HFFc6 (cell line): ENCODE measurements around the gene RNF8. TPM values are rescaled to one million over a fixed set of nuclear protein-coding genes. Genes with fewer than 3 reads are reported as not detected.
A peak's percentile ranks its signal among the peaks of the same experiment; 100 is the strongest.

Source experiments
- DNase-seq: peaks from one replicate; pipeline ENCODE4 v3.0.0-alpha.2; 2018
- H3K27ac Mint-ChIP-seq: 2 replicates; pipeline ENCODE4 v1.8.0; 2020; ENCODE audit warnings: mild to moderate bottlenecking, mixed read lengths
- H3K27me3 Mint-ChIP-seq: 2 replicates; pipeline ENCODE4 v1.8.0; 2021; ENCODE audit warnings: mild to moderate bottlenecking, moderate library complexity, mixed read lengths; ENCODE audit not compliant: insufficient read depth
- H3K36me3 Mint-ChIP-seq: 2 replicates; pipeline ENCODE4 v1.8.0; 2021; ENCODE audit warnings: low read depth, mixed read lengths
- H3K4me1 Mint-ChIP-seq: 2 replicates; pipeline ENCODE4 v1.8.0; 2020; ENCODE audit warnings: low read depth, mixed read lengths
- H3K4me3 Mint-ChIP-seq: 2 replicates; pipeline ENCODE4 v1.8.0; 2020; ENCODE audit warnings: mild to moderate bottlenecking, moderate library complexity, mixed read lengths
- H3K9me3 Mint-ChIP-seq: 2 replicates; pipeline ENCODE4 v1.8.0; 2020; ENCODE audit warnings: mild to moderate bottlenecking, mixed read lengths
- total RNA-seq, 6 experiments: library from RNA; stranded (reverse); fragmentation: NEBNext Ultra II Directional; extraction: Animal tissue kit (Norgen Biotek cat#: 25700); gene quantifications; 2 replicates in 1 of 6; 3 replicates in 5 of 6; pipeline ENCODE4 v1.2.3, GENCODE V29; 2021
- TF ChIP-seq, protein P1 (sequence below): fragments of 200-600 bp; sonication (generic); IDR thresholded peaks from 2 replicates; pipeline ENCODE4 v1.5.0; 2021; ENCODE audit warnings: antibody characterized with exemption, mild to moderate bottlenecking

RNF8 gene
- total RNA-seq, 6 experiments from 2014 or later = 14.1 to 18.5 (median 17.5) TPM

GRCh38 chr6:37366910-37367309, 13.1 kb downstream of the RNF8 start:
- H3K27ac Mint-ChIP-seq = no peak overlapping the region
- H3K27me3 Mint-ChIP-seq = no peaks in the 10 kb centered on the region; the same call in 1 of the 2 replicates
- H3K4me1 Mint-ChIP-seq = peaks cover 34% of the 10 kb centered on the region
- no peak for DNase-seq
- TF ChIP-seq, protein P1, sequence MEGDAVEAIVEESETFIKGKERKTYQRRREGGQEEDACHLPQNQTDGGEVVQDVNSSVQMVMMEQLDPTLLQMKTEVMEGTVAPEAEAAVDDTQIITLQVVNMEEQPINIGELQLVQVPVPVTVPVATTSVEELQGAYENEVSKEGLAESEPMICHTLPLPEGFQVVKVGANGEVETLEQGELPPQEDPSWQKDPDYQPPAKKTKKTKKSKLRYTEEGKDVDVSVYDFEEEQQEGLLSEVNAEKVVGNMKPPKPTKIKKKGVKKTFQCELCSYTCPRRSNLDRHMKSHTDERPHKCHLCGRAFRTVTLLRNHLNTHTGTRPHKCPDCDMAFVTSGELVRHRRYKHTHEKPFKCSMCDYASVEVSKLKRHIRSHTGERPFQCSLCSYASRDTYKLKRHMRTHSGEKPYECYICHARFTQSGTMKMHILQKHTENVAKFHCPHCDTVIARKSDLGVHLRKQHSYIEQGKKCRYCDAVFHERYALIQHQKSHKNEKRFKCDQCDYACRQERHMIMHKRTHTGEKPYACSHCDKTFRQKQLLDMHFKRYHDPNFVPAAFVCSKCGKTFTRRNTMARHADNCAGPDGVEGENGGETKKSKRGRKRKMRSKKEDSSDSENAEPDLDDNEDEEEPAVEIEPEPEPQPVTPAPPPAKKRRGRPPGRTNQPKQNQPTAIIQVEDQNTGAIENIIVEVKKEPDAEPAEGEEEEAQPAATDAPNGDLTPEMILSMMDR = no peak
- no peaks in the 10 kb centered on the region for H3K9me3 Mint-ChIP-seq
- H3K36me3 Mint-ChIP-seq = peaks cover 10% of the 10 kb centered on the region
- H3K4me3 Mint-ChIP-seq = no peak overlapping the region

GRCh38 chr6:37368961-37369320, 15.2 kb downstream of the RNF8 start:
- Mint-ChIP-seq H3K27ac (peak overlapping the region; percentile 2; the same call in 1 of the 2 replicates), H3K36me3 (peaks cover 10% of the 10 kb centered on the region), H3K27me3 (no peaks in the 10 kb centered on the region; the same call in 1 of the 2 replicates), H3K9me3 (no peaks in the 10 kb centered on the region), H3K4me3 (no peak overlapping the region), H3K4me1 (peaks cover 38% of the 10 kb centered on the region)
- no peak for DNase-seq
- TF ChIP-seq, protein P1 = no peak

DNA sequence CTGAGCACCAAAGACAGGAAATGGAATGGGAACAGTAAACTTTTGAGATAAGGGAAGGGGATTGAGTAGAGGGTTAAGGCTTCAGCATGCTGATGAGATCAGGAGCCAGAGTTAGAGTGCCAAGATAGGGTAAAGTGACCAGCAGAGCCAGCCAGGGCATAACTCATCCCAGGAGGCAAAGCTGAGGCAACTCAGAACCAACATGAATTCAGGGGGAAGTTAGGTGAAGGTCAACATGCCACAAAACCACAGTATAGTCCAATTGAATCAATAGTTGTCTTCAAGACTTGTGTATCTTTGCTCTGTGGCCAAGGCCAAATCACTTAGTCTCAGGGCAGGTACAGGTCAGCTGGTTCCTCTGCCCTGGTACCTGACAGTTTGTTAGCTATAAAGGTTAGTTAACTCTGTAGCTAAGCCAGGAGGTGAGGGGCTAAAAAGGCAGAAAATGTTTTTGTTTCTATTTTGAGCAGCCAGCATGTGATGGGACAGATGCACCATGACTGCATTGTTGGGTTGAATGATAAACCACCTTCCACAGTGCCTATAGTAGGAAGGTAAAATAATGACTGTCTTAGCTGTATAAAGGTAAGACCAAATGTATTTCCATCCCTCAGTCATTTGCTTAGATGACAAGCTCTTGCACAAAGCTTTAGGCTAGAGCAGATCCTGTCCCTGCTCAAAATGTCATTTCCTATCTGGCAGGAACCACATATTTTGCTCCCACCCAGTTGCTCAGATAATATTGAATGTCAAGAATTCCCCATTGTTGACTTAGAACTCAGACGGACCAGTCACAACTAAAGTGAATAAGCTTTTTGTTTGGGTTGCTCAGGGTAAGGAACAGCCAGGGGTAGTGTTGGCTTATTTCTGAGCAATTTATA, 15.8 kb downstream of the RNF8 start:
- Mint-ChIP-seq H3K4me3 (no peak overlapping the region), H3K4me1 (peaks cover 38% of the 10 kb centered on the region), H3K9me3 (no peaks in the 10 kb centered on the region), H3K36me3 (peaks cover 10% of the 10 kb centered on the region), H3K27ac (peak overlapping the region; percentile 33), H3K27me3 (no peaks in the 10 kb centered on the region; the same call in 1 of the 2 replicates)
- TF ChIP-seq, protein P1 = no peak
- no peak for DNase-seq

- H3K36me3 Mint-ChIP-seq = peaks cover 10% of the 10 kb centered on the region
- H3K27ac Mint-ChIP-seq = no peak overlapping the region
- no peak overlapping the region for H3K4me3 Mint-ChIP-seq
- DNase-seq = no peak
- peaks cover 38% of the 10 kb centered on the region for H3K4me1 Mint-ChIP-seq
- H3K9me3 Mint-ChIP-seq = no peaks in the 10 kb centered on the region
- H3K27me3 Mint-ChIP-seq = no peaks in the 10 kb centered on the region; the same call in 1 of the 2 replicates
- TF ChIP-seq, protein P1 = no peak
Measured at GRCh38 chr6:37371154-37372083, 17.6 kb downstream of the RNF8 start.

DNA sequence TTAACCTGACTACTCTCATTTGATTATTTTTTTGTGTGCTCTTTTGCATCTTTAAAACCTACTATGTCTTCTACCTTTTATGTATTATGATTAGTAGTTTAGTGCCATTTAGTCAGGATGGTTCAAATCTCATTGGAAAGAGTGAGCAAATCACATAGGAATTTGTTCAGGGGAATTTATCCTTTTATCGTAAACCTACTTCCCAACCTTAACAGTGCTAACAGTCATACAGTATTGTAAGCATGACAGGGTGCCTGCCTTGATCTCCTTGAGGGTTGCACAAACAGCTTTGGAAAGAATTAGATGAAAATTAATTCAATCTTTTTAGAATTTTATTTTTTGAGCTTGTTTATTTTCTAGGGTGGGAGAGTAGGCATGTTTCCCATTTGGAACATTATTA, 18.3 kb downstream of the RNF8 start:
- no peak overlapping the region for H3K27ac Mint-ChIP-seq
- H3K36me3 Mint-ChIP-seq = peaks cover 10% of the 10 kb centered on the region
- DNase-seq = no peak

More for the DNA sequence above, 18.3 kb downstream of the RNF8 start:
- Mint-ChIP-seq H3K4me1 (peaks cover 33% of the 10 kb centered on the region), H3K27me3 (no peaks in the 10 kb centered on the region; the same call in none of the 2 replicates), H3K9me3 (no peaks in the 10 kb centered on the region), H3K4me3 (no peak overlapping the region)
- TF ChIP-seq, protein P1 = no peak
